Astrocyte of the spinal cord (primary cell): ENCODE measurements around the gene ADGRE2.
"Not testable (repeated sequence)": the region's sequence is repeated elsewhere in the genome, so short reads cannot be mapped to it uniquely, and the experiment has no call there.

Experiments
- DNase-seq: peaks from one replicate; pipeline ENCODE4 v3.0.0; 2011; ENCODE audit warnings: low read depth, low spot score
- H3K4me3 ChIP-seq: 2 replicates; pipeline ENCODE4 v1.5.1; 2011; ENCODE audit warnings: low read depth, mild to moderate bottlenecking, low read length, moderate library complexity
- in situ Hi-C: cut with HindIII; loops from 2 replicates; pipeline ENCODE4 v1.10.0; 2017; ENCODE audit warnings: low sequenced_read_pairs
- TF ChIP-seq, protein P1 (sequence below): IDR thresholded peaks from 2 replicates; pipeline ENCODE4 v1.5.1; 2012; ENCODE audit warnings: low read depth, mild to moderate bottlenecking, low read length, inconsistent platforms

Gene ADGRE2

DNA sequence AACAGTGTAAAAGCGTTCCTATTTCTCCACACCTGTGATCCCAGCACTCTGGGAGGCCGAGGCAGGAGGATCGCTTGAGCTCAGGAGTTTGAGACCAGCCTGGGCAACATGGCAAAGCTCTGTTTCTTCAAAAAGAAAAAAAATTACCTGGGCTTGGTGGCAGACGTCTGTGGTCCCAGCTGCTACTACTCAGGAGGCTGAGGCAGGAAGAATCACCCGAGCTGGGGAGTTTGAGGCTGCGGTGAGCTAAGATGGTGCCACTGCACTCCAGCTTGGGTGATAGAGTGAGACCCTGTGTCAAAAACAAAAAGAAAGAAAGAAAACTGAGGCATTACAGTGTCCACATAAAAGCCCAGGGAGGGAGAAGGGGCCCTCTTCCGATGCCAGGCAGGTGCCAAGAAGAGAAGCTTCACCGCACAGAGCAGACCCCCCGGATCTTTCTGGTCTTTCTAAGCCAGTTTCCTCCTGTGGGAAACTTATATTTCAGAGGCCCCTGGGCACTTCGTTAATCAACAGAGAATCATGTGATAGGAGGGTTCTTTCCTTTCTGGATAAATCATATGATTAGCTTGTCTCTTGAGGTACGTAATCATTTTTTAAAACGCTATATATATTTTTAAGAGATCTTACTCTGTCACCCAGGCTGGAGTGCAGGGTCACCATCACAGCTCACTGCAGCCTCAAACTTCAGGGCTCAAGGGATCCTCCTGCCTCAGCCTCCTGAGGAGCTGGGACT is at the start of gene ADGRE2:
ADGRE2 (minus strand) TSS at position 451 of the 736 bp plus-strand sequence. CDS start 1,804 bp downstream, outside the sequence.
- H3K4me3 ChIP-seq, in situ Hi-C loops, DNase-seq: not testable (repeated sequence)

DNA sequence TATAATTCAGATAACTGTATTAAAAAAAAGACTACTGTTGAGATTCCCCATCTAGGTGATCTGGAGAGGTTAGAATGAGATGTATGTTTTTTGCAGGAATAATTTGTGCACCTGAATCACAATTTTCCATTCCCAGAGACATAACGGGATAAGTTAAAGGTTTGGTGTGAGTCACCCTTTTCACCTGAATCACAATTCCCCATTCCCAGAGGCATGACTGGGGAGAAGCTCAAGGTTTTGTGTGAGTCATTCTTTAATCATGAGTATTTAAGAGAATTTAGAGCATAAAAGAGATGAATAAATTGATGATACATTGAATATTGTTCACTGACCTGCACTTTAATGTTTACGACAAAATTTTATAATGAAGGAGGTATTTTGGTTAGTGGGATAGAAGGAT is 47.6 kb upstream of the ADGRE2 start:
- TF ChIP-seq, protein P1, sequence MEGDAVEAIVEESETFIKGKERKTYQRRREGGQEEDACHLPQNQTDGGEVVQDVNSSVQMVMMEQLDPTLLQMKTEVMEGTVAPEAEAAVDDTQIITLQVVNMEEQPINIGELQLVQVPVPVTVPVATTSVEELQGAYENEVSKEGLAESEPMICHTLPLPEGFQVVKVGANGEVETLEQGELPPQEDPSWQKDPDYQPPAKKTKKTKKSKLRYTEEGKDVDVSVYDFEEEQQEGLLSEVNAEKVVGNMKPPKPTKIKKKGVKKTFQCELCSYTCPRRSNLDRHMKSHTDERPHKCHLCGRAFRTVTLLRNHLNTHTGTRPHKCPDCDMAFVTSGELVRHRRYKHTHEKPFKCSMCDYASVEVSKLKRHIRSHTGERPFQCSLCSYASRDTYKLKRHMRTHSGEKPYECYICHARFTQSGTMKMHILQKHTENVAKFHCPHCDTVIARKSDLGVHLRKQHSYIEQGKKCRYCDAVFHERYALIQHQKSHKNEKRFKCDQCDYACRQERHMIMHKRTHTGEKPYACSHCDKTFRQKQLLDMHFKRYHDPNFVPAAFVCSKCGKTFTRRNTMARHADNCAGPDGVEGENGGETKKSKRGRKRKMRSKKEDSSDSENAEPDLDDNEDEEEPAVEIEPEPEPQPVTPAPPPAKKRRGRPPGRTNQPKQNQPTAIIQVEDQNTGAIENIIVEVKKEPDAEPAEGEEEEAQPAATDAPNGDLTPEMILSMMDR: no peak
- DNase-seq: no peak
- H3K4me3 ChIP-seq: no peak overlapping the region
- in situ Hi-C loops: no loop called here

DNA sequence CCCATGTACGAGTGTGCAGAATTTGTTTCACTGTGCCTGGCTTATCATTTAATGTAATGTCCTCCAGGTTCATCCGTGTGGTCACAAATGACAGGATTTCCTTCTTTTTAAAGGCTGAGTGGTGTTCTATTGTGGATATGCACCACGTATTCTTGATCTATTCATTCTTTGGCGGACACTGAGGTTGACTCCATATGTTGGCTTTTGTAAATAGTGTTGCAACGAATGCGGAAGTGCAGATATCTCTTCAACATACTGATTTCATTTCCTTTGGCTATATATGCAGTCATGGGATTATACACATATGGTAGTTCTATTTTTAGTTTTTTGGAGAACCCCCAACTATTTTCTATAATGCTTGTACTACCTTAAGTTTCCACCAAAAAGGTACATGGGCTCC is 43.6 kb upstream of the ADGRE2 start:
- H3K4me3 ChIP-seq: no peak overlapping the region

DNA sequence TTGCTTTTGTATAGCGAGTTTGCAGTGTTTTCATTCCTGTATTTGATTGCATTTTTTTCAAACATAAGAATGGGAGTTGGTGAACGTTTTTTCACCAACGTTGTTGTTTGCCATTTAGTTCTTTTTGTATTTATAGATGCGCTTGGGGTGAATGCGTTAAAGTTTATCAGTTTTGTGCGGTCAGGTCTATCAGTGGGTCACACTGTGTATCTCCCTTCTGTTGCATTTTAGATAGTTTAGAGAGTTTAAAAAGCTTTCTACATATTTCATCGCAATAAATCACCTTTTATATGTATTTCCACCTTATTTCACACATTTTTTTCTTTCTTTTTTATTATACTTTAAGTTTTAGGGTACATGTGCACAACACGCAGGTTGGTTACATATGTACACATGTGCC is 40.2 kb upstream of the ADGRE2 start:
- DNase-seq: no peak
- no peak overlapping the region for H3K4me3 ChIP-seq
- in situ Hi-C loops: no loop called here
- TF ChIP-seq, protein P1: no peak

More for the DNA sequence above, 43.6 kb upstream of the ADGRE2 start:
- TF ChIP-seq, protein P1: no peak
- no peak for DNase-seq
- in situ Hi-C loops: no loop called here

DNA sequence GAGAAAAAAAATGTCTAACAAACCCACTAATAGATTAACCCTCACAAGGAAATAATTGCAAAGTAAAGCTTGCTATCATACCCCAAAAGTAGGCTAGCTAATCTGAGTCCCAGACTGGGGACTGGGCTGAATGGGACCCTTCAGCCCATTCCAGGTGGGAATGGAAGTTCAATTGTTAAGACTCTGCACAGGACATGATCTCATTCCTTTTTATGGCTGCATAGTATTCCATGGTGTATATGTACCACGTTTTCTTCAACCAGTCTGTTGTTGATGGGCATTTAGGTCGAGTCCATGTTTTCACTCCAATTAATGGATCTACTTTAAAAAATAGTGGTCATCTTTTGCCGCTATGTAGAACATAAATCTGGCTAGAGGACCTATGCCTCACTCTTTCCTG is 38.7 kb upstream of the ADGRE2 start:
- H3K4me3 ChIP-seq: no peak overlapping the region
- DNase-seq: no peak
- TF ChIP-seq, protein P1: no peak
- in situ Hi-C loops: no loop called here

DNA sequence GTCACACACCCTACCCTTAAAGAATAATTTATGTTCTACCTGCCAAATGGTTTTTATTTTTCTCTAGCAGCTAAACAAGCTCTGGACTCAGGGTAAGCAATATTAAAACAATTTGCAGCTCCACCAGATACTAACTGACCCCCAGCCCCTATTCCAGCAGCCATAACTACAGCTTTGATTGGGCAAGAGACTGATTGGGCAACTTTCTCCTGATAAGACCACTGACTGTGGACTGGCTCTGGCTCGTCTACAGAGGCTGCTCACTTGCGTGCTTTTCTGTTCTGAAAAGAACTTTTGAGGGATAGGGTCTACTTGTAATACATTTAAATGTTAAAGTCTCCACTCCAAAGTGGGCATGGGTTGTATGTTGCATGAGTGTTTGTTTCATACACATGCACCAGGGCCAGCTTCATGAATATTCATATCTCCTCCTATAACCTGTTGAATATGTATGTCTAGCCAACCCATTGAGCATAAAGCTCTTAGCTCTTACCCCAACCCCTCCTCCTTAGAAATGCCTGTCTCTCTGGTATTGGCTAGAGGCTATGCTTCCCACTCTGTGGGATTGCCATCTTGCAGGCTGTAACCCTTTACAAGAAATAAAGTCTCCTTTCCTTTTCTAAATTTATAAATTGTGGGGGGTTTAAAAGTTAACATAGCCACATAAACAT is 36.8 kb upstream of the ADGRE2 start:
- no peak for DNase-seq
- in situ Hi-C loops: no loop called here
- TF ChIP-seq, protein P1: no peak
- H3K4me3 ChIP-seq: no peak overlapping the region
